Kasumi-1 (cell line): Measurements from ENCODE around the gene ZEB1.
A peak's percentile ranks its signal among the peaks of the same experiment; 100 is the strongest.

Source experiments
- DNase-seq, 2 experiments: peaks; one replicate each; lab custom pipeline; 2025; lab: John Stamatoyannopoulos, UW

Gene ZEB1

GRCh38 chr10:31318854-31319601 is at the start of gene ZEB1:
Gene ZEB1 (plus strand): TSS chr10:31319216. CDS start chr10:31319235, 19 bp downstream.
- peak; percentile 65 to 74 for DNase-seq

GRCh38 chr10:31270954-31271353 is 48.1 kb upstream of the ZEB1 start:
- no peak for DNase-seq

GRCh38 chr10:31272841-31273240 is 46.2 kb upstream of the ZEB1 start:
- peak; percentile 10 to 29 for DNase-seq

GRCh38 chr10:31273789-31274188 is 45.2 kb upstream of the ZEB1 start:
- DNase-seq = no peak

- no peak for DNase-seq
Observed at GRCh38 chr10:31274310-31274709, 44.7 kb upstream of the ZEB1 start.

GRCh38 chr10:31278279-31278941 is 40.6 kb upstream of the ZEB1 start:
- DNase-seq = no peak

- no peak for DNase-seq
Observed at GRCh38 chr10:31280972-31281371, 38.0 kb upstream of the ZEB1 start.

- no peak for DNase-seq
Observed at GRCh38 chr10:31288001-31288400, 31.0 kb upstream of the ZEB1 start.

GRCh38 chr10:31288962-31289361 is 30.1 kb upstream of the ZEB1 start:
- no peak for DNase-seq

GRCh38 chr10:31290386-31290785 is 28.6 kb upstream of the ZEB1 start:
- DNase-seq = no peak

- DNase-seq = no peak
Observed at GRCh38 chr10:31291123-31291522, 27.9 kb upstream of the ZEB1 start.

GRCh38 chr10:31294558-31294957 is 24.5 kb upstream of the ZEB1 start:
- DNase-seq = no peak

- no peak for DNase-seq
Observed at GRCh38 chr10:31296754-31297153, 22.3 kb upstream of the ZEB1 start.

- DNase-seq = no peak
Observed at GRCh38 chr10:31299119-31299518, 19.9 kb upstream of the ZEB1 start.

- DNase-seq = no peak
Observed at GRCh38 chr10:31303212-31303611, 15.8 kb upstream of the ZEB1 start.

- no peak for DNase-seq
Observed at GRCh38 chr10:31304291-31304970, 14.6 kb upstream of the ZEB1 start.

- DNase-seq = no peak
Observed at GRCh38 chr10:31313396-31313795, 5.6 kb upstream of the ZEB1 start.

GRCh38 chr10:31314256-31315150 is 4.5 kb upstream of the ZEB1 start:
- DNase-seq = no peak

- DNase-seq = no peak
Observed at GRCh38 chr10:31315453-31315852, 3.6 kb upstream of the ZEB1 start.

GRCh38 chr10:31317171-31317570 is 1.8 kb upstream of the ZEB1 start:
- no peak for DNase-seq

GRCh38 chr10:31317652-31318381 is 1.2 kb upstream of the ZEB1 start:
- no peak for DNase-seq
